Glutamatergic neuron (in vitro differentiated cells): ENCODE results near the gene MT1B. TPM values are rescaled to one million over a fixed set of nuclear protein-coding genes. Genes with fewer than 3 reads are reported as not detected.

Experiments
- DNase-seq: peaks from one replicate; pipeline ENCODE4 v3.0.0; 2022
- H3K27ac Mint-ChIP-seq: one replicate; pipeline ENCODE4 v1.8.0; 2020; ENCODE audit warnings: mild to moderate bottlenecking, mixed read lengths, inconsistent platforms; ENCODE audit not compliant: unreplicated experiment
- H3K27me3 Mint-ChIP-seq: one replicate; pipeline ENCODE4 v1.8.0; 2020; ENCODE audit warnings: mild to moderate bottlenecking, moderate library complexity, mixed read lengths, inconsistent platforms; ENCODE audit not compliant: unreplicated experiment
- H3K36me3 Mint-ChIP-seq: one replicate; pipeline ENCODE4 v1.8.0; 2020; ENCODE audit warnings: mild to moderate bottlenecking, mixed read lengths, inconsistent platforms; ENCODE audit not compliant: unreplicated experiment
- H3K4me1 Mint-ChIP-seq: one replicate; pipeline ENCODE4 v1.8.0; 2020; ENCODE audit warnings: mild to moderate bottlenecking, low read depth, mixed read lengths, inconsistent platforms; ENCODE audit not compliant: unreplicated experiment
- H3K4me3 Mint-ChIP-seq: one replicate; pipeline ENCODE4 v1.8.0; 2020; ENCODE audit warnings: mild to moderate bottlenecking, mixed read lengths, inconsistent platforms; ENCODE audit not compliant: unreplicated experiment
- H3K9me3 Mint-ChIP-seq: one replicate; pipeline ENCODE4 v1.8.0; 2020; ENCODE audit warnings: mild to moderate bottlenecking, moderate library complexity, mixed read lengths, inconsistent platforms; ENCODE audit not compliant: unreplicated experiment
- total RNA-seq: library from RNA; stranded (reverse); fragmentation: NEBNext Ultra II Directional; extraction: Animal tissue kit (Norgen Biotek cat#: 25700); gene quantifications from one replicate; pipeline ENCODE4 v1.2.1, GENCODE V29; 2021; ENCODE audit not compliant: unreplicated experiment
- TF ChIP-seq, protein P1 (sequence below): fragments of 200-600 bp; sonication (generic); IDR thresholded peaks from one replicate; pipeline ENCODE4 v1.5.0; 2021; ENCODE audit not compliant: partially characterized antibody, unreplicated experiment

Gene MT1B
- total RNA-seq, 1 donor from 2014 or later, result not detected

DNA sequence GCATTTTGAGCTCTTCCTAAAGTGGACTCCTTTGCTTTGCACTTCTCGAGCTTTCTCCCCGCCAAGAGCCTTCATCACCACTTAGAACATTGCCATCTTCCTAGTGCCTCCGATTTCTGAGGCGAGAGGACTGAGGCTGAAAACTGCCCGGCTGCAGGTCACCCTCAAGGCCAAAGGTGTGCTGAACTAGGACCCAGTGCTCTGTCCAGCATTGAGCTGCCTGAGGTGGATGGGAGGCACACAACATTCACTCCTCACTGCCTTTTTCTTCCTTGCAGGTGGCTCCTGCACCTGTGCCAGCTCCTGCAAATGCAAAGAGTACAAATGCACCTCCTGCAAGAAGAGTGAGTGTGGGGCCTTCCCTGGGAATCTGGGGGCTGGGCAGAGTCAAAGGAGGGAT lies 7.9 kb upstream of the MT1B start:
- Mint-ChIP-seq H3K4me1 (no peaks in the 10 kb centered on the region), H3K9me3 (peaks cover 4% of the 10 kb centered on the region), H3K27ac (no peak overlapping the region), H3K4me3 (peak overlapping the region; percentile 40), H3K36me3 (no peaks in the 10 kb centered on the region), H3K27me3 (peaks cover 43% of the 10 kb centered on the region)
- no peak for DNase-seq
- TF ChIP-seq, protein P1, sequence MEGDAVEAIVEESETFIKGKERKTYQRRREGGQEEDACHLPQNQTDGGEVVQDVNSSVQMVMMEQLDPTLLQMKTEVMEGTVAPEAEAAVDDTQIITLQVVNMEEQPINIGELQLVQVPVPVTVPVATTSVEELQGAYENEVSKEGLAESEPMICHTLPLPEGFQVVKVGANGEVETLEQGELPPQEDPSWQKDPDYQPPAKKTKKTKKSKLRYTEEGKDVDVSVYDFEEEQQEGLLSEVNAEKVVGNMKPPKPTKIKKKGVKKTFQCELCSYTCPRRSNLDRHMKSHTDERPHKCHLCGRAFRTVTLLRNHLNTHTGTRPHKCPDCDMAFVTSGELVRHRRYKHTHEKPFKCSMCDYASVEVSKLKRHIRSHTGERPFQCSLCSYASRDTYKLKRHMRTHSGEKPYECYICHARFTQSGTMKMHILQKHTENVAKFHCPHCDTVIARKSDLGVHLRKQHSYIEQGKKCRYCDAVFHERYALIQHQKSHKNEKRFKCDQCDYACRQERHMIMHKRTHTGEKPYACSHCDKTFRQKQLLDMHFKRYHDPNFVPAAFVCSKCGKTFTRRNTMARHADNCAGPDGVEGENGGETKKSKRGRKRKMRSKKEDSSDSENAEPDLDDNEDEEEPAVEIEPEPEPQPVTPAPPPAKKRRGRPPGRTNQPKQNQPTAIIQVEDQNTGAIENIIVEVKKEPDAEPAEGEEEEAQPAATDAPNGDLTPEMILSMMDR, result no peak

DNA sequence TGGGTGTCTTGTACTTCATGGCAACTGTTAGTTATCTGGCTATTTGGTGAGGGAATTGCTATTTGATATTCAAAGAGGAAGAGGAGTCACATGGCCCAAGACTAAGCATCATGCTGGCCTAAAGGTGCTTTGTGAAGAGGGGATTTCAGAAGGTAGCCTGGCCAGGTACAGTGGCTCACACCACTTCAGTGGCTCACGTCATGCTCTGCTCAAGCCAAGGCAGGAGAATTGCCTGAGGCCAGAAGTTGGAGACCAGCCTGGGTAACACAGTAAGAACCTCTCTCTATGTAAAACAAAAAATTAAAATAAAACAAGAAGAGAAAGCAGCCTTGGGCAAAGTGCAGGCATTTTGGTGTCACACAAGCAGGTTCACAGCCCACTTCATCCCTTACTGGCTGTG lies 6.4 kb upstream of the MT1B start:
- DNase-seq, result no peak
- Mint-ChIP-seq H3K9me3 (peaks cover 4% of the 10 kb centered on the region), H3K27me3 (peaks cover 35% of the 10 kb centered on the region), H3K4me1 (no peaks in the 10 kb centered on the region), H3K4me3 (no peak overlapping the region), H3K27ac (no peak overlapping the region), H3K36me3 (no peaks in the 10 kb centered on the region)
- TF ChIP-seq, protein P1, result no peak

DNA sequence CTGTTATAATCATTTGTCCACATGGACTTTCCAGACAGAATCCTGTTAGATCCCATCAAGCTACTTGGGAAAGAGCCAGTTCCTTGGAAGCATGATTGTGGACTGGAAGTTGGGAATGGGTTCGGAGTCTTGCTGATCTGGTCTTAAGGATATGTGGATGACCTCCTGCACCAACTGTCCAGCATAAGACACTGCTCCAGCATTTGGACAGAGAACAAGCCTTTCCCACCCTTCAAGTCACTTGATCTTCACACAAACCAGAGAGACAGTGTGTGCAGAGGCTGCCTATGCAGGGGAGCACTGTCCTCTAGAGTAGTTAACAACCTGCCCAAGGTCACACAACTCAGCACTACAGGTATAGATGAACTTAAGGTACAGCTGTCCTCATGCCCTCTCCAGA lies 5.8 kb upstream of the MT1B start:
- Mint-ChIP-seq H3K9me3 (peaks cover 4% of the 10 kb centered on the region), H3K4me1 (no peaks in the 10 kb centered on the region), H3K27ac (no peak overlapping the region), H3K4me3 (no peak overlapping the region), H3K27me3 (peaks cover 30% of the 10 kb centered on the region), H3K36me3 (no peaks in the 10 kb centered on the region)
- TF ChIP-seq, protein P1, result no peak
- no peak for DNase-seq

DNA sequence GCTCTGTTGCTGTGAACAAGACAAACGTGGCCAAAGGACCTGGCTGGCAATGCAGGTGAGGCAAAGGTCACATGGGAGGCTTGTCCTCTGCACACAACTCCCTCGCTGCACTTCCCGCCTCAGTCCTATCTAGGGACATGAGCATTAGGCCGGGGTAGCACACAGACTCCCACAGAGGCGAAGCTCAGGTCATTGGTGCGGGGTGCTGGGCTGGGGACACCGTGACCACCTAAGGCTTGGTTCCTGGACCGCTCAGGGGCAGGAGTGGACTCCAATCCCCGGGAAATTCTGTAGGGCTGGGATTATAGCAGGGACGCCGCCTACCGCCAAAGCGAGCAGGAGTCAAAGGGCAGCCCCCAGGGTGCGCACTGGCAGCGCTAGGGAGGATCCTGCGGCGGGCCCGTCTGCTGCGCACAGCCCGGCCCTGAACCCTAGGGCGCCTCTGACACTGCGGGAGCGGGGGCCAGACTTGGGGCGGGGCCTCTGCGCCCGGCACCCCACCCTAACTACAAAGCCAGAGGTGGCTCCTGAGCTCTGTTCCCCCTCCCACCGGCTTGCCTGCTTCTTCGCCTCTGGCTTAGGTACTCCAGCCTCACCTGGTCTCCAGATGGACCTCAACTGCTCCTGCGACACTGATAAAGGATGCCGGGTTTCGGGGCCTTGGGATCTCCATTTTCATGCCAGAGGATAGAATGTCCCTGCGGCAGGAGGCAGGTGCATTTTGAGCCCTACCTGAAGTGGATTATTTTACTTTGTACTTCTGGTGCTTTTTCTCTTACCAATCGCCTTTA lies 3.9 kb upstream of the MT1B start:
- no peak overlapping the region for H3K27ac Mint-ChIP-seq
- TF ChIP-seq, protein P1, result no peak
- H3K9me3 Mint-ChIP-seq, result peaks cover 5% of the 10 kb centered on the region
- H3K36me3 Mint-ChIP-seq, result no peaks in the 10 kb centered on the region
- H3K4me1 Mint-ChIP-seq, result no peaks in the 10 kb centered on the region
- peak; percentile 43 for DNase-seq
- no peak overlapping the region for H3K4me3 Mint-ChIP-seq
- H3K27me3 Mint-ChIP-seq, result peaks cover 20% of the 10 kb centered on the region

DNA sequence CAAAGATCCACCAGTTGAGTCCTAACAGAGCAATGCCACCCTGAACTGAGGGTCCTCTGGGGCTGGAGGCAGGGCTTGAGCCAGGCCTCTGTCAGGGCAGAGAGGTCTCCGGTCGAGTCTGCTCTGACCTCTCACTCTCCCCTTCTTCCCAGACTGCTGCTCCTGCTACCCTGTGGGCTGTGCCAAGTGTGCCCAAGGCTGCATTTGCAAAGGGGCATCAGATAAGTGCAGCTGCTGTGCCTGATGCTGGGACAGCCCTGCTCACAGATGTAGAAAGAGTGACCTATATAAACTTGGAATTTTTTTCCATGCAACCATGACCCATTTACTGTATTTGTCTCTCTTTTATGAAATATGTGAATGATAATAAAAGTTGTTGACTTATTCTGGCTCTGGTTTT lies 2.4 kb upstream of the MT1B start:
- TF ChIP-seq, protein P1, result no peak
- no peak overlapping the region for H3K4me3 Mint-ChIP-seq
- H3K36me3 Mint-ChIP-seq, result no peaks in the 10 kb centered on the region
- no peak for DNase-seq
- H3K9me3 Mint-ChIP-seq, result peaks cover 7% of the 10 kb centered on the region
- no peaks in the 10 kb centered on the region for H3K4me1 Mint-ChIP-seq
- H3K27me3 Mint-ChIP-seq, result peaks cover 18% of the 10 kb centered on the region
- H3K27ac Mint-ChIP-seq, result no peak overlapping the region
